RKO (cell line): ENCODE data around the gene PIGB.
"Not testable (repeated sequence)": the region's sequence is repeated elsewhere in the genome, so short reads cannot be mapped to it uniquely, and the experiment has no call there.

Experiments used
- DNase-seq: peaks from one replicate; pipeline ENCODE4 v3.0.0-alpha.2; 2016; ENCODE audit warnings: low spot score

The PIGB gene

GRCh38 chr15:55302801-55303200 is 16.2 kb upstream of the PIGB start:
- not testable (repeated sequence) for DNase-seq

GRCh38 chr15:55319537-55320237 is 665 bp downstream of the PIGB start:
- peak; percentile 85 for DNase-seq

DNA sequence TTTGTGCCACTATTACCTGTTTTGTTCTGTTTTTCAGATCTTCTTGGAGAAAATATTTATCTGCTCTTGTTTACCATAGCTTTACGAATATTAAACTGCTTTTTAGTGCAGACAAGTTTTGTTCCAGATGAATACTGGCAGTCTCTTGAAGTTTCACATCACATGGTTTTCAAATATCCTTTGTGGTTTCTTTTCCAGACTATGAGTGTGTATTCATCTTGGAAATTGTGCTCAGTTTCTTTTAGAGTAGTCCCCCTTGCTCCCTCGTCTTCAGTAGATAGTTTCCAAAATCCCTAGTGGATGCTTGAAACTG is 1.2 kb downstream of the PIGB start:
- peak; percentile 32 for DNase-seq

DNA sequence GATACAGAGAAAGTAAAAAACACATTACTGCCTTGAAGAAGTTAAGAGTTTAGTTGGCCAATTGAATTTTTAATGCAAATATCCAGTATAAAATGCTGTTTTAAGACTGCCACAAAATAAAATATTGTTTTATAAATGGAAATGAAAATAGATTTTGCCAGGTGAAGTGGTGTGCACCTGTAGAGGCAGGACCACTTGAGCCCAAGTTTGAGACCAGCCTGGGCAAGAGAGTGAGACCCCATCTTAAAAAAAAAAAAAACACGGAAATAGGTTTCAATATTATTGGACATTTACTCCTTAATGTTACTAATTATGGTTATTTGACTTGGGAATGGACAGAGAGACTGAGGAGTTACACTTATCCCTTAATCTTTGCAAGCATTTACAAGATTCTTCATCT is 1.9 kb downstream of the PIGB start:
- no peak for DNase-seq

GRCh38 chr15:55322467-55322866 is 3.4 kb downstream of the PIGB start:
- DNase-seq, result no peak

- DNase-seq, result no peak
Measured at GRCh38 chr15:55327387-55327786, 8.4 kb downstream of the PIGB start.

DNA sequence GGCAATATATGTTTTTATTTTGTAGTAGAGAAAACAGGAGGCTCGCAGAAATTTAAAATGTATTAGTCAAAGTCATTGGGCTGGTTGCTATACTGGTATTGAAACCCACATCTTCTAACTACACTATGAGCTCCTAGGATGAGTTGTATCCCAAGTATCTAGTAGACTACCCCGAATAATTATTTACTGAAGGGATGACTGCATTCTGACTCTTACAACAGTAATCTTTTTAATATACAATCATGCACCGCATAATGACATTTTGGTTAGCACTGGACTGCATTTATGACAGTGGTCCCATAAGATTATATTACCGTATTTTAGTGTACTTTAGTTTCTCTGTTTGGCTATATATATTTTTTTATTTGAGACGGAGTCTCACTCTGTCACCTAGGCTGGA is 15.3 kb downstream of the PIGB start:
- no peak for DNase-seq

- peak; percentile 14 for DNase-seq
Measured at GRCh38 chr15:55334997-55335396, 16.0 kb downstream of the PIGB start.

GRCh38 chr15:55337160-55337559 is 18.1 kb downstream of the PIGB start:
- DNase-seq, result no peak

DNA sequence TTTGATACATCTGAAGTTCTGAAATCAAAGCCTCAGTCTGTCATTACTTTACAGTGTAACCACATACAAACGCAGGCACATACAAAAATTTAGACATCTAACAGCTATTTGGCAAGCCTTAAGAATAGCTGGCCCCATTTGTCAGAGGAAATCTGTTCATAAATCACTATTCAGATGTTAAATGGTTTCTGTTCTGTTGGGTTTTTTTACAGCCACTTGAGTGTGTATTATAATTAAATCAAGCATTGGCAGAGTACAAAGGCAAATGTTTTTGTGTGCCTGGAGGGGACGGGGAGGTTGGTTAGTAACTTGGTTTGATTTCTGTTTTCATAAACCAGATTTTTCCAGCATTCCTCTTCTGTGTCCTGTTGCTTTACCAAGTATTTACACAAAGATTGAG is 24.1 kb downstream of the PIGB start:
- DNase-seq, result no peak

DNA sequence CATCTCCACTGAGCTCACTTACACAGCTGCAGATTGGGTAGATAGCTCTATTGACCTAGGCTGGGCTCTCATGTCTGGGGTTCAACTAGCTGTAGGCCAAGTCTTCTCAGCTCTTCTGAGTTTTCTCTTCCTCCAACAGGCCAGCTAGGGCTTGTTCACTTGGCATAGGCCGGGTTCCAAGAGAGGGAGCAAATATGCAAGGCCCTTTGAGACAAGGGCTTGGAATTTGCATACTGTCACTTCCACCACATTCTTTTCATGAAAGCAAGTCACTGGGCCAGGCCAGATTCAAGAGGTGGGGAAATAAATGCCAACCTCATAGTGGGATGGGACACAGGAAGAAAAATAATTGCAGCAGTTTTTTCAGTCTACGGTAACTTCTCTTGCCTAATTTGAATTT is 25.2 kb downstream of the PIGB start:
- DNase-seq, result no peak

DNA sequence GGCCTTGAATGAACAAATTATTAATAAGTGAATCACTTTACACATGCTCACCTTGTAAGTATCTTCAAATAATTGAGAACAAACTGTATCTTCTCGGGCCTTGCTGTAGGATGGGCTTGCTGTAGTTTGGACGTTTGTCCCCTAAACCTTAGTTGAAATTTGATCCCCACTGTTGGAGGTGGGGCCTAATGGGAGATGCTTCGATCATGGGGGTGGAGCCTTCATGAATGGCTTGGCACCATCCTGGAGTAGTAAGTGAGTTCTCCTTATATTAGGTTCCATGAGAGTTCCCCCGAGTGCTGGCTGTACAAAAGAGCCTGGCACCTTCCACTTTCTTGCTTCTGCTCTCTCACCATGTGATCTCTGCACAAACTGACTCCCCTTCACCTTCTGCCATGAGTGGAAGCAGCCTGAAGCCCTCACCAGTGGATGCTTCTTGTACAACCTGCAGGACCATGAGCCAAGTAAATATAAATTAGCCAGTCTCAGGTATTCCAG is 29.3 kb downstream of the PIGB start:
- DNase-seq, result no peak

GRCh38 chr15:55349282-55349681 is 30.3 kb downstream of the PIGB start:
- DNase-seq, result no peak

- DNase-seq, result no peak
Measured at GRCh38 chr15:55353025-55353424, 34.0 kb downstream of the PIGB start.

GRCh38 chr15:55356985-55357585 is 38.1 kb downstream of the PIGB start:
- DNase-seq, result no peak

DNA sequence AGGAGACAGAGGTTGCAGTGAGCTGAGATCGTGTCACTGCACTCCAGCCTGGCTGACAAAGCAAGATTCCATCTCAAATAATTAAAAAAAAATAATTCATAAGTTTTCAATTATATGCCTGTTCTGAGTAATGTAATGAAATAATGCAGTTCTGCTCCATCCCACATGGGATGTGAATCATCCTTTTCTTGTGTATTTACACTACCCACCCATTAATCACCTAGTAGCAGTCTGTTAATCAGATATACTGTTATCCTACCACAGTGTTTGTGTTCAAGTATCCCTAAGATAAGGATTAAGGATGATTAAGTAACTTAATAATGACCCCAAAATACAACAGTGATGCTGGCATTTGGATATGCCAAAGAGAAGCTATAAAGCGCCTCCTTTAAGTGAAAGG is 38.8 kb downstream of the PIGB start:
- no peak for DNase-seq

GRCh38 chr15:55358471-55358870 is 39.4 kb downstream of the PIGB start:
- DNase-seq, result no peak

DNA sequence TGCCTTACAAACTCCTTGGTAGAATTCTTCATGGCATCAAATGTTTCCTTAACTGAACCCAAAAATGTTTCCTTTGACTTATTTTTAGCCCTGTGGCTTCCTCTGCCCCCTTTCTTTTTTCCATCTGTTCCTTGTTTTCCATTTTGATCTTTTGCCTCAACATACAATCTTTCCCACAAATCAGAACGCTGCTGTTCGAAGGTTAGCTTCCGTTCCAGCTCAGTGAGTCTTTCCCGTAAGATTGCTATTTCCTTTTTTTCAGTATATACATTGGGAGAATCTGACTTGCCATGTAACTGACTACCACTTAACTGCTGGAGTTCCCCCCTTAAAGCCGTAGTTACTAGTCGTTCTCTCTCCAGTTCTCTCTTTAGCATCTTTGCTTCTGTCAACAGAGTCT is 41.2 kb downstream of the PIGB start:
- no peak for DNase-seq

GRCh38 chr15:55361048-55361447 is 42.0 kb downstream of the PIGB start:
- DNase-seq, result no peak

- DNase-seq, result no peak
Measured at GRCh38 chr15:55362641-55363040, 43.6 kb downstream of the PIGB start.

GRCh38 chr15:55366981-55367380 is 48.0 kb downstream of the PIGB start:
- DNase-seq, result no peak

DNA sequence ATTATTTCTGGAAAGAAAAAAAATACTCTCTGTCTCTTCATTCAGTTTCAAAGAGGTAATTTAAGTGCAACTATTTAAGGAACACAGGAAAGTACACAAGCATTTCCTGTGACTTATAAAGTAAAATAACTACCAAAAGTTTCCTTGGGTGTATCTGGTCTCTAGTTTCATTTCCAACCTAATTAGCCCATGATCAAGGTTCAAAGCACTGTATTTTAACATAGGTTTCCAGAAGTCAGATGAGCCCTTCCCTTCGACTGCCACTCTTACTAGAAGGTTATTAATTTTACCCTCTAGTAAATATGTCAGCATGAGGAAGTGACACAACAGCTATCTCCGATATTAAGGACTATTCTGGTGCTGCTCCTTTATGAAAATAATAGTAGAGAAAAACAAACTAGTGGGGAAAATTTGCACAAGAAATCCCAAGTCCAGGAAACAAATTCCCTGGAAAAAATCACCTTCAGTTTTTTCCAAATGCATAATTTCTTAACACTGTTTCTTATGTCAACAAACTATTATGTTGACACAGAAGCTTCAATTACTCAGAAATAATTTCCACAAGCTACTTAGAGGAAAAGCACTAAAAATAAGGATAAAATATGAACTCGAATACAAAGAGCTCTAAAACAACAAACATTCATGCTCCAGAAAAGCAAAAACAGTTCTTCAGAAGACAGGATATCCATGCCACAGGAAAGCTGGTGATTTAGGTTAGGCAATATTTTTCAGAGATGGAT is 53.8 kb downstream of the PIGB start:
- no peak for DNase-seq

GRCh38 chr15:55379095-55379494 is 60.1 kb downstream of the PIGB start:
- DNase-seq, result no peak
